Liver (tissue), 9 donors: Measurements from ENCODE around the gene ASMTL. TPM values are rescaled to one million over a fixed set of nuclear protein-coding genes. Genes with fewer than 3 reads are reported as not detected.

Experiments
- DNase-seq: peaks from one replicate; pipeline ENCODE4 v3.0.0-alpha.2; 2017; ENCODE audit warnings: low spot score
- H3K27ac ChIP-seq, 2 donors: one replicate each; pipeline ENCODE4 v1.7.0; 2013; ENCODE audit warnings: inconsistent platforms in 2 of 2, low read length in 2 of 2, control low read depth in 1 of 2, low read depth in 1 of 2, mild to moderate bottlenecking in 1 of 2
- H3K27me3 ChIP-seq, 4 donors: one replicate each; pipeline versions ENCODE4 v1.6.1 to v1.7.0; 2013; ENCODE audit warnings: low read length in 3 of 4, inconsistent platforms in 1 of 4, mild to moderate bottlenecking in 1 of 4, moderate library complexity in 1 of 4; ENCODE audit not compliant: control insufficient read depth in 4 of 4, insufficient read depth in 4 of 4
- H3K36me3 ChIP-seq, 4 donors: one replicate each; pipeline versions ENCODE4 v1.6.1 to v1.7.0; 2013; ENCODE audit warnings: low read length in 3 of 4, mild to moderate bottlenecking in 3 of 4, low read depth in 1 of 4, moderate library complexity in 1 of 4; ENCODE audit not compliant: control insufficient read depth in 4 of 4, insufficient read depth in 3 of 4
- H3K4me1 ChIP-seq, 4 donors: one replicate each; pipeline versions ENCODE4 v1.6.1 to v1.7.0; 2013; ENCODE audit warnings: low read length in 3 of 4, mild to moderate bottlenecking in 3 of 4, moderate library complexity in 1 of 4; ENCODE audit not compliant: control insufficient read depth in 4 of 4, insufficient read depth in 4 of 4
- H3K4me3 ChIP-seq, 3 donors: one replicate each; pipeline versions ENCODE4 v1.6.1 to v1.7.0; 2013; ENCODE audit warnings: low read length in 3 of 3, control low read depth in 1 of 3, low read depth in 1 of 3, mild to moderate bottlenecking in 1 of 3
- H3K9ac ChIP-seq, 2 donors: one replicate each; pipeline ENCODE4 v1.7.0; 2013; ENCODE audit warnings: low read length in 2 of 2, mild to moderate bottlenecking in 2 of 2, moderate library complexity in 2 of 2, control low read depth in 1 of 2, low read depth in 1 of 2
- H3K9me3 ChIP-seq, 4 donors: one replicate each; pipeline versions ENCODE4 v1.6.1 to v1.7.0; 2013; ENCODE audit warnings: low read length in 3 of 4; ENCODE audit not compliant: control insufficient read depth in 4 of 4
- EGR1 ChIP-seq, 2 donors: IDR thresholded peaks; 2 replicates each; pipeline ENCODE4 v1.6.1; 2016 to 2018; ENCODE audit warnings: antibody characterized with exemption in 2 of 2, low read depth in 2 of 2
- FOXA1 ChIP-seq: IDR thresholded peaks from 2 replicates; pipeline ENCODE4 v1.6.1; 2016; ENCODE audit warnings: antibody characterized with exemption
- HNF4A ChIP-seq, 2 donors: conservative IDR thresholded peaks; 2 replicates each; pipeline ENCODE4 v1.6.1; 2016; ENCODE audit warnings: antibody characterized with exemption in 2 of 2, mild to moderate bottlenecking in 2 of 2
- JUND ChIP-seq, 2 donors: IDR thresholded peaks; 2 replicates each; pipeline ENCODE4 v1.6.1; 2016; ENCODE audit warnings: antibody characterized with exemption in 2 of 2
- NR2F2 ChIP-seq: IDR thresholded peaks from 2 replicates; pipeline ENCODE4 v1.6.1; 2016; ENCODE audit warnings: antibody characterized with exemption
- RAD21 ChIP-seq, 2 donors: IDR thresholded peaks; 2 replicates each; pipeline ENCODE4 v1.6.1; 2016; ENCODE audit warnings: antibody characterized with exemption in 2 of 2, mild to moderate bottlenecking in 2 of 2
- RXRA ChIP-seq, 2 donors: IDR thresholded peaks; 2 replicates each; pipeline ENCODE4 v1.6.1; 2017 to 2018; ENCODE audit warnings: antibody characterized with exemption in 2 of 2, mild to moderate bottlenecking in 1 of 2
- SP1 ChIP-seq: IDR thresholded peaks from 2 replicates; pipeline ENCODE4 v1.6.1; 2018; ENCODE audit warnings: antibody characterized with exemption, mild to moderate bottlenecking
- TAF1 ChIP-seq: conservative IDR thresholded peaks from 2 replicates; pipeline ENCODE4 v1.6.1; 2016; ENCODE audit warnings: antibody characterized with exemption, mild to moderate bottlenecking
- YY1 ChIP-seq: IDR thresholded peaks from 2 replicates; pipeline ENCODE4 v1.6.1; 2016; ENCODE audit warnings: antibody characterized with exemption, mild to moderate bottlenecking
- WGBS: extraction: QIAGEN DNeasy Blood & Tissue Kit; methylation state at CpG from one replicate; pipeline ENCODE4 v1.1.7; 2013; 5-methylcytosine and 5-hydroxymethylcytosine counted together
- polyA plus RNA-seq, 2 donors: library from polyadenylated mRNA; stranded (reverse) in 1 of 2; unstranded in 1 of 2; fragments of 200-250 nt in 1 of 2; fragments of >200 nt in 1 of 2; fragmentation: Nextera tagmentation in 1 of 2; extraction: Ambion mirVana in 1 of 2; gene quantifications; one replicate each; pipeline versions ENCODE4 v1.2.1 to v1.2.3, GENCODE V29; 2013 to 2015
- total RNA-seq, 2 donors: library from RNA; depleted of rRNA; stranded (reverse); fragments of >200 nt; gene quantifications; one replicate each; pipeline ENCODE4 v1.2.3, GENCODE V29; 2014
- TF ChIP-seq, protein P1 (sequence below): IDR thresholded peaks from 2 replicates; pipeline ENCODE4 v1.6.1; 2016; ENCODE audit warnings: antibody characterized with exemption
- TF ChIP-seq, protein P2 (sequence below): IDR thresholded peaks from 2 replicates; pipeline ENCODE4 v1.6.1; 2016; ENCODE audit warnings: antibody characterized with exemption
- TF ChIP-seq, protein P3 (sequence below): IDR thresholded peaks from 2 replicates; pipeline ENCODE4 v1.6.1; 2016; ENCODE audit warnings: antibody characterized with exemption, mild to moderate bottlenecking
- TF ChIP-seq, protein P4 (sequence below): IDR thresholded peaks from 2 replicates; pipeline ENCODE4 v1.6.1; 2016; ENCODE audit warnings: antibody characterized with exemption
- donor health status: healthy.
- donor health status: healthy.
- donor health status: healthy.
- donor health status: healthy.
- donor health status: healthy.

ASMTL gene
- total and polyA plus RNA-seq, 4 donors, result 10.3 to 18.9 (median 11.6) TPM

DNA sequence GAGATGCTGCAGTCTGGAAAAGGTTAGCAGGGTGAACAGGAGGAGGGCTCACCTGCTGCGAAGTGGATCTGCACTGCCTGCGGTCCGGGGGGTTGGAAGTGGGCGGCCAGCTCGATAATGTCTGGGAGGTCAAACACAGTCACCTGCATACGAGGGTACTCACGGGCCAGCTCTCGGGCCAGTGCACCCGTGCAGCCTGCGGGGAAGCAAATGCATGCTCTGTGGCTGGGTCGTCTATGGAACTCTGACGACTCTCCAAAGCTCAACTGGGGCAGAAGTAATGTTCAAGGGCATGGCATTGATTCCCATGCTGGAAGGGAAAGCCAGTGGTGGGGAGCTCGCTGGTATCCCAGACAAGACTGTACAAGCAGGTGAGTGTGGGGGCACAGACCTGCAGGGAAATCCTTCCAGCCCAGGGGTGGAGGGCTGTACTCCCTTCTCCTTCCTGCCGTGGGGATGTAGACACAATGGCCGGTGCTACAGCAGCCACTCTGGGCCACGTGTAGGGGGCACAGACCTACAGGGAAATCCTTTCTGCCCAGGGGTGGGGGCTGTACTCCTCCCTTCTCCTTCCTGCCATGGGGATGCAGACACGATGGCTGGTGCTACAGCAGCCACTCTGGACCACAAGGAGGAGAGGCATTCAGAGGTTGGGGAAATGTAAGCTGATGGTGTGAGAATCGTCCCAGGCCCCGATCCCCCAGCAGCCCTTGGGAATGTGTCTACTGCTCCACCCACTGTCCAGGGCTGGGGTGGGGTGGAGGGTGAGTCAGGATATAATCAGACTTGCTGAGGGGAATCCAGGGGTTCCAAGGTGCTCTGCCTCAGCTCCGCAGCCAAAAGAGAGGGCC, 34.6 kb downstream of the ASMTL start (continued):
- TF ChIP-seq, protein P1, sequence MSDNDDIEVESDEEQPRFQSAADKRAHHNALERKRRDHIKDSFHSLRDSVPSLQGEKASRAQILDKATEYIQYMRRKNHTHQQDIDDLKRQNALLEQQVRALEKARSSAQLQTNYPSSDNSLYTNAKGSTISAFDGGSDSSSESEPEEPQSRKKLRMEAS, result no peak
- TF ChIP-seq NR2F2 (no peak), TAF1 (no peak), HNF4A (conservative IDR thresholded peaks at IDR 0.05) (no peak), EGR1 (IDR thresholded peaks at IDR 0.05; ENCODE audit: low read depth in 2 of 2) (no peak)
- TF ChIP-seq, protein P2, sequence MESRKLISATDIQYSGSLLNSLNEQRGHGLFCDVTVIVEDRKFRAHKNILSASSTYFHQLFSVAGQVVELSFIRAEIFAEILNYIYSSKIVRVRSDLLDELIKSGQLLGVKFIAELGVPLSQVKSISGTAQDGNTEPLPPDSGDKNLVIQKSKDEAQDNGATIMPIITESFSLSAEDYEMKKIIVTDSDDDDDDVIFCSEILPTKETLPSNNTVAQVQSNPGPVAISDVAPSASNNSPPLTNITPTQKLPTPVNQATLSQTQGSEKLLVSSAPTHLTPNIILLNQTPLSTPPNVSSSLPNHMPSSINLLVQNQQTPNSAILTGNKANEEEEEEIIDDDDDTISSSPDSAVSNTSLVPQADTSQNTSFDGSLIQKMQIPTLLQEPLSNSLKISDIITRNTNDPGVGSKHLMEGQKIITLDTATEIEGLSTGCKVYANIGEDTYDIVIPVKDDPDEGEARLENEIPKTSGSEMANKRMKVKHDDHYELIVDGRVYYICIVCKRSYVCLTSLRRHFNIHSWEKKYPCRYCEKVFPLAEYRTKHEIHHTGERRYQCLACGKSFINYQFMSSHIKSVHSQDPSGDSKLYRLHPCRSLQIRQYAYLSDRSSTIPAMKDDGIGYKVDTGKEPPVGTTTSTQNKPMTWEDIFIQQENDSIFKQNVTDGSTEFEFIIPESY, result no peak

DNA sequence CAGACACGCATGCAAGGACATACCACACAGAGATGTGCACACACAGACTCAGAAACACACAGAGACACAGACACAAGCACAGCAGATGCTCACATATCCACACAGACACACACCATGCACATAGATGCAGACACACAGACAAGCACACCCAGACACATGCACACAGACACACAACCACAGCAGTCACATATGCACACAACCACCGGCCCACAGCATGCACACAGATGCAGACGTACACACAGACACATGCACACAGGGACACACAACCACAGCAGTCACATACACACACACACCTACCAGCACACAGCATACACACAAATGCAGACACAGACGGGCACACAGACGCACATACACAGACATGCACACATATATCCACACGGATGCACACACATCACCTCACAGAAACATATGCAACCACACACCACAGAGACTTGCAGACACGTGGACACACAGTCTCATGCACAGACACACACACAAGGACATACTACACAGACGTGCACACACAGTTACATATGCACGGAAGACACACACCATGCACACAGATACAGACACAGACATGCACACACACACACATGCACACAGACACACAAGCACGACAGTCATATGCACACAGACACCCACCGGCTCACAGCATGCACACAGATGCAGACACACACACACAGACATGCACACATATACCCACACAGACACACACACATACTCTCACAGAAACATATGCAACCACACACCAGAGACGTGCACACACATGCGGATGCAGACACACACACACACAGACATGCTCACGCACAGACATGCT, 35.5 kb downstream of the ASMTL start:
- no peak overlapping the region for H3K9ac ChIP-seq
- peaks cover 11 to 46% (median 23%) of the 10 kb centered on the region in 4 donors for H3K36me3 ChIP-seq
- no peaks in the 10 kb centered on the region for H3K27me3 ChIP-seq
- no peak overlapping the region for H3K27ac ChIP-seq
- 75% methylated on average over 14 of the region's 14 CpGs for WGBS
- H3K4me1 ChIP-seq, result no peaks in the 10 kb centered on the region
- H3K9me3 ChIP-seq, result peaks cover 0 to 5% (median 3%) of the 10 kb centered on the region in 4 donors
- no peak overlapping the region for H3K4me3 ChIP-seq
- no peak for DNase-seq
- TF ChIP-seq, protein P1, result no peak
- TF ChIP-seq YY1, result no peak
- no peak for TF ChIP-seq RAD21 (IDR thresholded peaks at IDR 0.05)
- TF ChIP-seq, protein P3, sequence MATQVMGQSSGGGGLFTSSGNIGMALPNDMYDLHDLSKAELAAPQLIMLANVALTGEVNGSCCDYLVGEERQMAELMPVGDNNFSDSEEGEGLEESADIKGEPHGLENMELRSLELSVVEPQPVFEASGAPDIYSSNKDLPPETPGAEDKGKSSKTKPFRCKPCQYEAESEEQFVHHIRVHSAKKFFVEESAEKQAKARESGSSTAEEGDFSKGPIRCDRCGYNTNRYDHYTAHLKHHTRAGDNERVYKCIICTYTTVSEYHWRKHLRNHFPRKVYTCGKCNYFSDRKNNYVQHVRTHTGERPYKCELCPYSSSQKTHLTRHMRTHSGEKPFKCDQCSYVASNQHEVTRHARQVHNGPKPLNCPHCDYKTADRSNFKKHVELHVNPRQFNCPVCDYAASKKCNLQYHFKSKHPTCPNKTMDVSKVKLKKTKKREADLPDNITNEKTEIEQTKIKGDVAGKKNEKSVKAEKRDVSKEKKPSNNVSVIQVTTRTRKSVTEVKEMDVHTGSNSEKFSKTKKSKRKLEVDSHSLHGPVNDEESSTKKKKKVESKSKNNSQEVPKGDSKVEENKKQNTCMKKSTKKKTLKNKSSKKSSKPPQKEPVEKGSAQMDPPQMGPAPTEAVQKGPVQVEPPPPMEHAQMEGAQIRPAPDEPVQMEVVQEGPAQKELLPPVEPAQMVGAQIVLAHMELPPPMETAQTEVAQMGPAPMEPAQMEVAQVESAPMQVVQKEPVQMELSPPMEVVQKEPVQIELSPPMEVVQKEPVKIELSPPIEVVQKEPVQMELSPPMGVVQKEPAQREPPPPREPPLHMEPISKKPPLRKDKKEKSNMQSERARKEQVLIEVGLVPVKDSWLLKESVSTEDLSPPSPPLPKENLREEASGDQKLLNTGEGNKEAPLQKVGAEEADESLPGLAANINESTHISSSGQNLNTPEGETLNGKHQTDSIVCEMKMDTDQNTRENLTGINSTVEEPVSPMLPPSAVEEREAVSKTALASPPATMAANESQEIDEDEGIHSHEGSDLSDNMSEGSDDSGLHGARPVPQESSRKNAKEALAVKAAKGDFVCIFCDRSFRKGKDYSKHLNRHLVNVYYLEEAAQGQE, result no peak
- TF ChIP-seq RXRA (IDR thresholded peaks at IDR 0.05), result no peak
- TF ChIP-seq HNF4A (conservative IDR thresholded peaks at IDR 0.05), result no peak
- no peak for TF ChIP-seq JUND (IDR thresholded peaks at IDR 0.05)
- TF ChIP-seq NR2F2, result no peak
- TF ChIP-seq, protein P2, result no peak
- no peak for TF ChIP-seq EGR1 (IDR thresholded peaks at IDR 0.05; ENCODE audit: low read depth in 2 of 2)
- no peak for TF ChIP-seq FOXA1
- TF ChIP-seq, protein P4, sequence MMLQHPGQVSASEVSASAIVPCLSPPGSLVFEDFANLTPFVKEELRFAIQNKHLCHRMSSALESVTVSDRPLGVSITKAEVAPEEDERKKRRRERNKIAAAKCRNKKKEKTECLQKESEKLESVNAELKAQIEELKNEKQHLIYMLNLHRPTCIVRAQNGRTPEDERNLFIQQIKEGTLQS, result no peak
- TF ChIP-seq SP1, result no peak
